OCI-LY3 (cell line): ENCODE data around the gene ZSWIM5.
"Not testable (repeated sequence)": the region's sequence is repeated elsewhere in the genome, so short reads cannot be mapped to it uniquely, and the experiment has no call there.

Experiments used
- H2AFZ ChIP-seq: fragments of 200-600, 300-600 bp; shearing (Covaris generic); 2 replicates; pipeline ENCODE4 v1.6.0; 2014; ENCODE audit warnings: antibody characterized with exemption, low read depth, low read length
- H3K27ac ChIP-seq: fragments of 200-600, 300-600 bp; sonication (generic); 2 replicates; pipeline ENCODE4 v1.5.1; 2014; ENCODE audit warnings: mild to moderate bottlenecking, low read length, moderate library complexity, mixed read lengths
- H3K27me3 ChIP-seq: fragments of 200-600, 300-600 bp; sonication (generic); 2 replicates; pipeline ENCODE4 v1.6.1; 2014; ENCODE audit warnings: low read depth, low read length, mixed read lengths
- H3K36me3 ChIP-seq: fragments of 200-600, 300-600 bp; sonication (generic); replicated peaks from 2 replicates; pipeline ENCODE3; 2014; ENCODE audit warnings: low read depth, low read length, mixed read lengths
- H3K4me1 ChIP-seq: fragments of 300-600, 200-600 bp; sonication (generic); 2 replicates; pipeline ENCODE4 v1.6.1; 2014; ENCODE audit warnings: low read length, mixed read lengths
- H3K4me2 ChIP-seq: fragments of 200-600, 300-600 bp; sonication (generic); 2 replicates; pipeline ENCODE4 v1.6.1; 2014; ENCODE audit warnings: low read length, mixed read lengths
- H3K4me3 ChIP-seq: fragments of 300-600, 200-600 bp; sonication (generic); 2 replicates; pipeline ENCODE4 v1.5.1; 2014; ENCODE audit warnings: antibody characterized with exemption, mild to moderate bottlenecking, low read length, moderate library complexity
- H3K79me2 ChIP-seq: fragments of 300-600, 200-600 bp; shearing (Covaris generic); 2 replicates; pipeline ENCODE4 v1.6.1; 2014; ENCODE audit warnings: mild to moderate bottlenecking, low read length, mixed read lengths
- H3K9ac ChIP-seq: fragments of 300-600, 200-600 bp; shearing (Covaris generic); 2 replicates; pipeline ENCODE4 v1.6.0; 2014; ENCODE audit warnings: mild to moderate bottlenecking, low read length, moderate library complexity
- H3K9me3 ChIP-seq: fragments of 200-600, 300-600 bp; shearing (Covaris generic); 2 replicates; pipeline ENCODE4 v1.6.1; 2014; ENCODE audit warnings: low read length, mixed read lengths; ENCODE audit not compliant: insufficient read depth
- H4K20me1 ChIP-seq: fragments of 200-600, 300-600 bp; sonication (generic); 2 replicates; pipeline ENCODE4 v1.6.1; 2016; ENCODE audit warnings: low read length, mixed read lengths; ENCODE audit not compliant: insufficient read depth
- EZH2phosphoT487 ChIP-seq: fragments of 200-600 bp; shearing (Covaris generic); IDR thresholded peaks from 2 replicates; pipeline ENCODE4 v1.6.1; 2018; ENCODE audit warnings: antibody characterized with exemption, mixed run types, low read depth
- TF ChIP-seq, protein P1 (sequence below): fragments of 200-600, 300-600 bp; sonication (generic); IDR thresholded peaks from 2 replicates; pipeline ENCODE4 v1.5.1; 2014; ENCODE audit warnings: antibody characterized with exemption, low read length, low read depth

The ZSWIM5 gene

GRCh38 chr1:45238846-45239245 is 32.4 kb upstream of the ZSWIM5 start:
- Histone ChIP-seq H3K9ac (no peak overlapping the region), H2AFZ (no peak overlapping the region), H3K79me2 (no peaks in the 10 kb centered on the region), H3K27ac (no peak overlapping the region), H3K27me3 (no peaks in the 10 kb centered on the region), H3K9me3 (no peaks in the 10 kb centered on the region), H3K4me1 (no peaks in the 10 kb centered on the region), H3K4me2 (no peak overlapping the region), H4K20me1 (no peaks in the 10 kb centered on the region), H3K36me3 (no peaks in the 10 kb centered on the region), H3K4me3 (no peak overlapping the region)
- TF ChIP-seq EZH2phosphoT487, result no peak
- TF ChIP-seq, protein P1, sequence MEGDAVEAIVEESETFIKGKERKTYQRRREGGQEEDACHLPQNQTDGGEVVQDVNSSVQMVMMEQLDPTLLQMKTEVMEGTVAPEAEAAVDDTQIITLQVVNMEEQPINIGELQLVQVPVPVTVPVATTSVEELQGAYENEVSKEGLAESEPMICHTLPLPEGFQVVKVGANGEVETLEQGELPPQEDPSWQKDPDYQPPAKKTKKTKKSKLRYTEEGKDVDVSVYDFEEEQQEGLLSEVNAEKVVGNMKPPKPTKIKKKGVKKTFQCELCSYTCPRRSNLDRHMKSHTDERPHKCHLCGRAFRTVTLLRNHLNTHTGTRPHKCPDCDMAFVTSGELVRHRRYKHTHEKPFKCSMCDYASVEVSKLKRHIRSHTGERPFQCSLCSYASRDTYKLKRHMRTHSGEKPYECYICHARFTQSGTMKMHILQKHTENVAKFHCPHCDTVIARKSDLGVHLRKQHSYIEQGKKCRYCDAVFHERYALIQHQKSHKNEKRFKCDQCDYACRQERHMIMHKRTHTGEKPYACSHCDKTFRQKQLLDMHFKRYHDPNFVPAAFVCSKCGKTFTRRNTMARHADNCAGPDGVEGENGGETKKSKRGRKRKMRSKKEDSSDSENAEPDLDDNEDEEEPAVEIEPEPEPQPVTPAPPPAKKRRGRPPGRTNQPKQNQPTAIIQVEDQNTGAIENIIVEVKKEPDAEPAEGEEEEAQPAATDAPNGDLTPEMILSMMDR, result no peak

GRCh38 chr1:45236136-45236535 is 29.7 kb upstream of the ZSWIM5 start:
- H3K36me3 ChIP-seq, result no peaks in the 10 kb centered on the region
- TF ChIP-seq EZH2phosphoT487, result no peak
- TF ChIP-seq, protein P1, result no peak

GRCh38 chr1:45230537-45230936 is 24.1 kb upstream of the ZSWIM5 start:
- no peak overlapping the region for H3K27ac ChIP-seq
- H3K36me3 ChIP-seq, result no peaks in the 10 kb centered on the region
- no peaks in the 10 kb centered on the region for H3K27me3 ChIP-seq
- H3K4me3 ChIP-seq, result no peak overlapping the region
- no peaks in the 10 kb centered on the region for H3K4me1 ChIP-seq
- no peaks in the 10 kb centered on the region for H4K20me1 ChIP-seq
- no peak overlapping the region for H2AFZ ChIP-seq
- no peaks in the 10 kb centered on the region for H3K79me2 ChIP-seq
- no peak overlapping the region for H3K9ac ChIP-seq
- TF ChIP-seq, protein P1, result peak; percentile 13; the same call in 1 of the 2 replicates
- no peak for TF ChIP-seq EZH2phosphoT487
- no peak overlapping the region for H3K4me2 ChIP-seq
- H3K9me3 ChIP-seq, result no peaks in the 10 kb centered on the region

More at GRCh38 chr1:45236136-45236535, 29.7 kb upstream of the ZSWIM5 start:
- Histone ChIP-seq H3K4me3 (no peak overlapping the region), H3K27ac (no peak overlapping the region), H3K27me3 (no peaks in the 10 kb centered on the region), H3K4me1 (no peaks in the 10 kb centered on the region), H2AFZ (no peak overlapping the region), H4K20me1 (no peaks in the 10 kb centered on the region), H3K9ac (no peak overlapping the region), H3K9me3 (no peaks in the 10 kb centered on the region), H3K79me2 (no peaks in the 10 kb centered on the region), H3K4me2 (no peak overlapping the region)

DNA sequence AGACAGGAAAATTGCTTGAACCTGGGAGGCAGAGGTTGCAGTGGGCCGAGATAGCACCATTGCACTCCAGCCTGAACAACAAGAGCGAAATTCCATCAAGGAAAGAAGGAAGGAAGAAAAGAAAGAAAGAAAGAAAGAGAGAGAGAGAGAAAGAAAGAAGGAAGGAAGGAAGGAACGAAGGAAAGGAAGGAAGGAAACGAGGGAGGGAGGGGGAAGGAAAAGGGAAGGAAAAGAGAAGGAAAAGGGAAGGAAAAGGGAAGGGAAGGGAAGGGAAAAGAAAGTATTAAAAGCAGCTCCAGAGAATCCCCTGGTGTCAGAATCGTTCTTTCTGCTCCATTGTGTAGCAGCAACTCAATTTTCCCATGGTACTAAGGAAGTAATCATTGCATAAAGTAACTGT is 19.2 kb upstream of the ZSWIM5 start:
- Histone ChIP-seq H4K20me1 (no peaks in the 10 kb centered on the region), H3K9ac (no peak overlapping the region), H3K4me2 (no peak overlapping the region), H3K27ac (no peak overlapping the region), H3K79me2 (no peaks in the 10 kb centered on the region), H3K27me3 (no peaks in the 10 kb centered on the region), H2AFZ (no peak overlapping the region), H3K36me3 (no peaks in the 10 kb centered on the region), H3K4me1 (no peaks in the 10 kb centered on the region), H3K9me3 (no peaks in the 10 kb centered on the region), H3K4me3 (no peak overlapping the region)
- TF ChIP-seq, protein P1, result no peak
- no peak for TF ChIP-seq EZH2phosphoT487

DNA sequence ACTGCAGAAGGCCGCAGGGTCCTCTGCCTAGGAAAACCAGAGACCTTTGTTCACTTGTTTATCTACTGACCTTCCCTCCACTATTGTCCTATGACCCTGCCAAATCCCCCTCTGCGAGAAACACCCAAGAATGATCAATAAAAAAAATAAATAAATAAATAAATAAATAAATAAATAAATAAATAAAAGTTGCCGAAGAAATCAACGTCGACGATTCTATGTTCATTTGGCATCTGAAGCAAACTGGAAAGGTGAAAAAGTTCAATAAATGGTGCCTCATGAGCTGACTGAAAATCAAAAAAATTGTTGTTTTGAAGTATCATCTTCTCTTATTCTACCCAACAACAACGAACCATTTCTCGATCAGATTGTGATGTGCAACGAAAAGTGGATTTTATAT is 17.3 kb upstream of the ZSWIM5 start:
- not testable (repeated sequence) for H3K36me3 ChIP-seq, H3K9me3 ChIP-seq, H3K4me2 ChIP-seq, H3K79me2 ChIP-seq, H3K27me3 ChIP-seq, H4K20me1 ChIP-seq, H3K4me3 ChIP-seq, H3K4me1 ChIP-seq, H3K27ac ChIP-seq, H3K9ac ChIP-seq, H2AFZ ChIP-seq
